GM11168 (cell line): ENCODE measurements around the gene TIGD3.

Experiments used
- in situ Hi-C: fragments of 300-500 bp; cut with MboI; formaldehyde crosslinking; loops from one replicate; pipeline ENCODE4 v1.12.0; 2022; ENCODE audit warnings: low sequenced_read_pairs; ENCODE audit not compliant: unreplicated experiment

Gene TIGD3, protein sequence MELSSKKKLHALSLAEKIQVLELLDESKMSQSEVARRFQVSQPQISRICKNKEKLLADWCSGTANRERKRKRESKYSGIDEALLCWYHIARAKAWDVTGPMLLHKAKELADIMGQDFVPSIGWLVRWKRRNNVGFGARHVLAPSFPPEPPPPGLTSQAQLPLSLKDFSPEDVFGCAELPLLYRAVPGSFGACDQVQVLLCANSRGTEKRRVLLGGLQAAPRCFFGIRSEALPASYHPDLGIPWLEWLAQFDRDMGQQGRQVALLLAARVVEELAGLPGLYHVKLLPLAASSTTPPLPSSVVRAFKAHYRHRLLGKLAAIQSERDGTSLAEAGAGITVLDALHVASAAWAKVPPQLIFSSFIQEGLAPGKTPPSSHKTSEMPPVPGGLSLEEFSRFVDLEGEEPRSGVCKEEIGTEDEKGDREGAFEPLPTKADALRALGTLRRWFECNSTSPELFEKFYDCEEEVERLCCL

GRCh38 chr11:65354265-65355012 is at the start of gene TIGD3:
Gene TIGD3 (plus strand): TSS chr11:65354751. CDS start chr11:65355809, 1,058 bp downstream.
- in situ Hi-C loops = no loop called here

DNA sequence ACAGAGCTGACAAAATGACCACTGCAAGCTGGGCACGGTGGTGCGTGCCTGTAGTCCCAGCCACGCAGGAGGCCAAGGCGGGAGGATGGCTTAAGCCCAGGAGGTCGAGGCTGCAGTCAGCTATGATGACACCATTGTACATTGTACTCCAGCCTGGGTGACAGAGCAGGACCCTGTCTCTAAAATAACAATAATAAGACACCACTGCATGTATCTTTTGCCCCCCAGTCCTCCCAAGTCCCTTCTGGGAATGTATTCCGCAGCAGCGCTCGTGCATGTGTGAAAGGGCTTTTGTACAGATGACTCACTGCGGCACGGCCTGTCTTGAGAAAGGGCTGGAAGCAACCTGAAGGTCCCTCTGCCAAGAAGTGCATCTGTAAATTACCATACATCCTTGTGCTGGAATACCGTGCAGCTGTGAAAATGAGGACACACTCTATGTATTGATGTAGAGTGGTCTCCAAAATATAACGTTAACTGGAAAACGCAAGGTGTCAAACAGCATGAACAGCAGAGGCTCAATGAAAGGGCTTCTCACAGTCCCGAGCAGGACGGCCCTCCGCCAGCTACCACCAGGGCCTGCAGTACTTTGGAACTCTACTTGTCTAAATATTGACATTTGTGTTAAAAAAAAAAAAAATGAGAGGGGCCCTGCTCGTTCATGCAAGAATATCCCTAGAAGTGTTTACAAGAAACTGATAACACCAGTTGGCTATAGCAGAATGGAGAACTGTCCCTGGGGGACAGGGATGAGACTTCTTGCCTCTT is 48.9 kb upstream of the TIGD3 start:
- in situ Hi-C loops = no loop called here

- in situ Hi-C loops = no loop called here
Observed at GRCh38 chr11:65307298-65308229, 47.0 kb upstream of the TIGD3 start.

- in situ Hi-C loops = no loop called here
Observed at GRCh38 chr11:65308281-65308891, 46.2 kb upstream of the TIGD3 start.

DNA sequence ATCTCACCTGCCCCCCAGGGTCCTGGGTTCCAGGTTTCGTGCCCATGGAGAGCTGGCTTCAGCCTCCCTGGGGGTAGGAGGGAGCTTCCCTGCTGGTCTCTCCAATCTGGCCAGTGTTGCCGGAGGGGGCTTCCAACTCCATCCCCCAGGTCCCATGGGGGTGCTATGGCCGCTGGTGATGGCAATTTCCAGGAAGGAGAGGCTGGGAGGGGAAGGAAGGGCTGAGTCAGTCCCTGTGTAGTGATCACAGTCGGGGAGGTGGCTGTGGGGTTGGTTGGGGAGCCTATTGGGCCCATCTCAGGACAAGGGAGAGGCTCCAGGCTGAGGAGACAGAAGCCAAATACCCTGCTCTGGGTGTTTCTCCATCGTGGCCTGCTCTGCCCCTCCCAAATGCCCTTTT is 45.5 kb upstream of the TIGD3 start:
- in situ Hi-C loops = no loop called here

- in situ Hi-C loops = no loop called here
Observed at GRCh38 chr11:65310215-65310614, 44.3 kb upstream of the TIGD3 start.

GRCh38 chr11:65310736-65311135 is 43.8 kb upstream of the TIGD3 start:
- in situ Hi-C loops = no loop called here

DNA sequence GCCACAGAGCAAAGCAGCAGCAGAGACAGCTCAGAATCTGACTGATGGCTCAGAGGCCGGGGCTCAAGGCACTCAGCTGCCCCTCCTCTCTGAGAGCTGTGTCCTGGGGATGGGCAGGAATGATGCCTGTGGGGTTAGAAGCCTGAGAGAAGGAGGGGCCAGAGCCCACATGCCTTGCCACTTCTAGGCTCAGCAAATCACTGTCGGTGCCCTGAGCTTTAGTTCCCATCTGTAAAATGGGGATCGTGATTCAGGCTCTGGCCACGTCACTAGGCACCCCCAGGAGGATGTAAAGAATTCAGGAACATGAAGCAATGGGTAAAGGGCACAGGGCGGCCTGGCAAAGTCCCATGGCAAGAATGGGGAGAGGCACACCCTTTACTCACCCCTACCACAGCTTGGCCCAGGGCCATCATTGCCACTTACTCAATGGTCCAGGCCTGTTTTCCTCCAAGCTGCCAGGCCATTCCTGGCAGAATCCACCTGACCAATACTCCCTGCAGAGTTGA is 43.3 kb upstream of the TIGD3 start:
- in situ Hi-C loops = no loop called here

- in situ Hi-C loops = loop anchor here (5.0 kb wide), 1 partner anchor 42 kb away; no protein-coding TSS in a partner anchor
Observed at GRCh38 chr11:65314501-65315203, 39.9 kb upstream of the TIGD3 start, which contains the start of gene CDC42EP2. Gene CDC42EP2 (plus strand): TSS chr11:65314866. CDS start chr11:65320899, 6,033 bp downstream.

- in situ Hi-C loops = loop anchor here (5.0 kb wide), 1 partner anchor 43 kb away; no protein-coding TSS in a partner anchor
Observed at GRCh38 chr11:65315204-65315865, 39.2 kb upstream of the TIGD3 start.

GRCh38 chr11:65315866-65316226 is 38.7 kb upstream of the TIGD3 start:
- in situ Hi-C loops = loop anchor here (5.0 kb wide), 1 partner anchor 44 kb away; no protein-coding TSS in a partner anchor

- in situ Hi-C loops = loop anchor here (5.0 kb wide), 1 partner anchor 44 kb away; no protein-coding TSS in a partner anchor
Observed at GRCh38 chr11:65316227-65317024, 38.1 kb upstream of the TIGD3 start.

GRCh38 chr11:65317025-65317786 is 37.3 kb upstream of the TIGD3 start:
- in situ Hi-C loops = loop anchor here (5.0 kb wide), 1 partner anchor 45 kb away; no protein-coding TSS in a partner anchor

DNA sequence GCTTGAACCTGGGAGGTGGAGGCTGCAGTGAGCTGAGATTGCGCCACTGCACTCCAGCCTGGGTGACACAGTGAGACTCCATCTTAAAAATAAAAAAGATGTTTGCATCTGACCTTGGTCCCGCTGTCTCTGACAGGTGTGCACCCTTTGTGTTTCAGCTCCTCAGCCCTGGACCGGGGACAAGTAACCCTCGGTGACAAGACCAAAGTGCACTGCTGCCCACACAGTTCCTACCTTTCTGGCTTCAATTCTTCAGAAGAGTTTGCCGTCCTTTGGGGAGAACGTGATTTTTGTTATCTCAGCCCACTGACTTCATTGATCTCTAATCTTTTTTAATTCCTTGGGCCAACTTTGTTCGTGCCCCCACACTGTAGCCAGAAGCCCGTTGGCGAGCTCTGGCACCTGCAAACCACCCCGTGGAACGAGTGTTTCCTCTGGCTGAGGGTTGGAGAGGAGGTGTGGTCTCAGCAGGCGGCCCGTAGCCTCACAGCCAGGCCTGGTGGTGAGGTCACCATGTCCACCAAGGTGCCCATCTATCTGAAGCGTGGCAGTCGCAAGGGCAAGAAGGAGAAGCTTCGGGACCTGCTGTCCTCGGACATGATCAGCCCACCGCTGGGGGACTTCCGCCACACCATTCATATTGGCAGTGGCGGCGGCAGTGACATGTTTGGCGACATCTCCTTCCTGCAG is 34.0 kb upstream of the TIGD3 start:
- in situ Hi-C loops = no loop called here

GRCh38 chr11:65321076-65321475 is 33.5 kb upstream of the TIGD3 start:
- in situ Hi-C loops = no loop called here
